ENCODE results near the gene RALGPS1.
A peak's percentile ranks its signal among the peaks of the same experiment; 100 is the strongest.

RALGPS1 gene

GRCh38 chr9:127139071-127139731 is 224.6 kb downstream of the RALGPS1 start:
- DNase-seq = no peak

- no peak for DNase-seq
Measured at GRCh38 chr9:127139775-127140174, 225.2 kb downstream of the RALGPS1 start.

GRCh38 chr9:127140181-127140580 is 225.6 kb downstream of the RALGPS1 start:
- DNase-seq = no peak

GRCh38 chr9:127140842-127141675 is 226.5 kb downstream of the RALGPS1 start:
- no peak for DNase-seq

- DNase-seq = no peak
Measured at GRCh38 chr9:127142291-127142690, 227.7 kb downstream of the RALGPS1 start.

- DNase-seq = no peak
Measured at GRCh38 chr9:127142931-127143464, 228.4 kb downstream of the RALGPS1 start.

- no peak for DNase-seq
Measured at GRCh38 chr9:127143920-127144465, 229.4 kb downstream of the RALGPS1 start.

- no peak for DNase-seq
Measured at GRCh38 chr9:127144670-127145445, 230.3 kb downstream of the RALGPS1 start.

- peak; percentile 69 for DNase-seq
Measured at GRCh38 chr9:127146841-127147240, 232.3 kb downstream of the RALGPS1 start.

- no peak for DNase-seq
Measured at GRCh38 chr9:127147251-127147650, 232.7 kb downstream of the RALGPS1 start.

GRCh38 chr9:127148014-127148413 is 233.4 kb downstream of the RALGPS1 start:
- no peak for DNase-seq

- no peak for DNase-seq
Measured at GRCh38 chr9:127149010-127149409, 234.4 kb downstream of the RALGPS1 start.

- peak; percentile 31 for DNase-seq
Measured at GRCh38 chr9:127149463-127150390, 235.1 kb downstream of the RALGPS1 start.

- no peak for DNase-seq
Measured at GRCh38 chr9:127153501-127153900, 238.9 kb downstream of the RALGPS1 start.

GRCh38 chr9:127154003-127154389 is 239.4 kb downstream of the RALGPS1 start:
- DNase-seq = no peak

- peak; percentile 79 for DNase-seq
Measured at GRCh38 chr9:127154390-127155191, 240.0 kb downstream of the RALGPS1 start.

- no peak for DNase-seq
Measured at GRCh38 chr9:127155314-127155960, 240.9 kb downstream of the RALGPS1 start.

- no peak for DNase-seq
Measured at GRCh38 chr9:127158786-127159324, 244.3 kb downstream of the RALGPS1 start.

GRCh38 chr9:127159325-127159801 is 244.8 kb downstream of the RALGPS1 start:
- DNase-seq = peak; percentile 79
